Aorta (tissue), 5 donors: ENCODE results near the gene GLIPR2. TPM values are rescaled to one million over a fixed set of nuclear protein-coding genes. Genes with fewer than 3 reads are reported as not detected.
"Not testable (repeated sequence)": the region's sequence is repeated elsewhere in the genome, so short reads cannot be mapped to it uniquely, and the experiment has no call there.

Source experiments
- ATAC-seq: fragments of 200-7000 bp; cut with Tn5 transposase; one replicate; pipeline ENCODE4 v1.9.1; 2022; ENCODE audit warnings: moderate library complexity; ENCODE audit not compliant: low FRiP score
- DNase-seq, 2 donors: peaks; one replicate each; pipeline ENCODE4 v3.0.0-alpha.2; 2020
- H3K27ac ChIP-seq, 2 donors: one replicate each; pipeline ENCODE4 v1.5.1; 2013; ENCODE audit warnings: low read length in 2 of 2, mild to moderate bottlenecking in 2 of 2, moderate library complexity in 2 of 2, control low read depth in 1 of 2, inconsistent platforms in 1 of 2, low read depth in 1 of 2
- H3K27me3 ChIP-seq, 2 donors: one replicate each; pipeline ENCODE4 v1.6.1; 2013; ENCODE audit warnings: control low read depth in 1 of 2, low read length in 1 of 2, mild to moderate bottlenecking in 1 of 2, moderate library complexity in 1 of 2; ENCODE audit not compliant: insufficient read depth in 2 of 2, control insufficient read depth in 1 of 2
- H3K36me3 ChIP-seq, 2 donors: one replicate each; pipeline ENCODE4 v1.6.1; 2013; ENCODE audit warnings: control low read depth in 1 of 2, low read length in 1 of 2, mild to moderate bottlenecking in 1 of 2; ENCODE audit not compliant: insufficient read depth in 2 of 2, control insufficient read depth in 1 of 2
- H3K4me1 ChIP-seq, 2 donors: one replicate each; pipeline ENCODE4 v1.6.1; 2013; ENCODE audit warnings: low read length in 2 of 2, control low read depth in 1 of 2, mild to moderate bottlenecking in 1 of 2, moderate library complexity in 1 of 2; ENCODE audit not compliant: insufficient read depth in 2 of 2, control insufficient read depth in 1 of 2
- H3K4me3 ChIP-seq, 2 donors: one replicate each; pipeline ENCODE4 v1.5.1; 2013; ENCODE audit warnings: low read length in 2 of 2, control low read depth in 1 of 2, mild to moderate bottlenecking in 1 of 2
- H3K9me3 ChIP-seq: one replicate; pipeline ENCODE4 v1.6.1; 2013; ENCODE audit warnings: mild to moderate bottlenecking, low read length; ENCODE audit not compliant: control insufficient read depth
- WGBS, 2 donors: extraction: QIAGEN DNeasy Blood & Tissue Kit; methylation state at CpG; one replicate each; pipeline ENCODE4 v1.1.7; 2013; 5-methylcytosine and 5-hydroxymethylcytosine counted together
- intact Hi-C, 2 donors: fragments of 100-400 bp; cut with DNase I; formaldehyde crosslinking; loops; one replicate each; pipeline versions ENCODE4 v1.14.2 to v1.15.0; 2022
- long read RNA-seq, 2 donors: library from polyadenylated mRNA; unstranded; transcript quantifications; one replicate each; pipeline ENCODE4 v2.0.0, GENCODE V29; 2020 to 2021
- polyA plus RNA-seq, 2 donors: library from polyadenylated mRNA; stranded (reverse); fragments of 200-250 nt; gene quantifications; one replicate each; pipeline ENCODE4 v1.2.3, GENCODE V29; 2013
- total RNA-seq, 2 donors: library from RNA; stranded (reverse); fragmentation: NEBNext Ultra II Directional; extraction: Animal tissue kit (Norgen Biotek cat#: 25700); gene quantifications; one replicate each; pipeline ENCODE4 v1.2.1, GENCODE V29; 2021
- donor health status: healthy with polysubstance abuse.
- donor health status: Bipolar disorder and iron deficiency.
- donor health status: DM: no; HTN: no; CAD: no.
- donor health status: DM: no; HTN: no; CAD: no.
- donor health status: DM: yes; HTN: yes; CAD: no.

The GLIPR2 gene, protein sequence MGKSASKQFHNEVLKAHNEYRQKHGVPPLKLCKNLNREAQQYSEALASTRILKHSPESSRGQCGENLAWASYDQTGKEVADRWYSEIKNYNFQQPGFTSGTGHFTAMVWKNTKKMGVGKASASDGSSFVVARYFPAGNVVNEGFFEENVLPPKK
- total RNA-seq (10 to 100 TPM; 34.0 to 35.8 TPM), polyA plus RNA-seq (10 to 100 TPM; 26.9 to 56.5 TPM)
- long read RNA-seq, donor 1, transcript GLIPR2-202 (5 exons, 1,890 nt) = major isoform, 48 of 69 reads
- long read RNA-seq, donor 1, partial matches to known transcripts = 12 of 69 reads
- long read RNA-seq, donor 1, other reads (novel, unspliced or antisense) = 9 of 69 reads
- long read RNA-seq, donor 2, transcript GLIPR2-202 (5 exons, 1,890 nt) = major isoform, 11 of 30 reads
- long read RNA-seq, donor 2, partial matches to known transcripts = 5 of 30 reads
- long read RNA-seq, donor 2, other reads (novel, unspliced or antisense) = 14 of 30 reads

DNA sequence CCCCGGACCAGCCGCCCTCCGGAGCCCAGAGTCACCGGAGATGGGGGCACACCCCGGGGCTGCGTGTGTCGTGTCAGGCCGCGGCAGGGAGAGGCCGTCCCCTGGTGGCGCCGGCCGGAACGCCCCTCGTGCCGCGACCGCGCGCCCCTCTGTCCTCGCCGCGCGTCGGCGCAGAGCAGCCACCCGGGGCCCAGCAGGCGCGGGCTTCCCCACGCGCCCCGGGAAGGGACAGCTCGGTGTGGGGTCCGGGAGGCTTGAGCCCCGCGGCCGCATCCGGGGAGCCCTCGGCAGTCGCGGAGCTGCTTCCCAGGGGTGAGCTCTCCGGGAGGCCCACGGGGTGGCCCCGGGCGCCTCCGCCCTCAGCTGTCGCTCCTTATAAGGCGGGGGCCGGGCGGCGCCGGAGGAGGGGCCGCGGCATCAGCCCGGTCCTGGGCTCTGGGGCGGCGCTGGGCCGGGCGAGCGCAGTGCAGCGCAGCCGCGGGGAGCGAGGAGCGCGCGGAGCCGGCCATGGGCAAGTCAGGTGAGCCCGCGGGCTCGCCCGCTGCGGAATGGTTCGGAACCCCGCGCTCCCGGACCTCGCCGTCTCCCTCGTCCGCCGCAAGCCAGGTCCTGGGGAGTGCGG, at the start of gene GLIPR2:
TSS of gene GLIPR2 (plus strand) at position 462 of the 622 bp plus-strand sequence. CDS start at position 508, 46 bp downstream.
- Histone ChIP-seq H3K9me3 (no peaks in the 10 kb centered on the region), H3K4me1 (no peaks in the 10 kb centered on the region), H3K4me3 (peak within 1 kb of the TSS; percentile 67 to 84), H3K27ac (no peak within 1 kb of the TSS), H3K36me3 (no peaks in the 10 kb centered on the region), H3K27me3 (no peaks in the 10 kb centered on the region)
- intact Hi-C loops = loop anchor here in 1 of 2 donors (2.0 kb wide), 1 partner anchor 30 kb away; no protein-coding TSS in a partner anchor
- WGBS, 2 donors = 0% methylated on average over 43 to 83 of the region's 83 CpGs
- ATAC-seq (peak; percentile 95), DNase-seq (peak; percentile 89 to 93)

DNA sequence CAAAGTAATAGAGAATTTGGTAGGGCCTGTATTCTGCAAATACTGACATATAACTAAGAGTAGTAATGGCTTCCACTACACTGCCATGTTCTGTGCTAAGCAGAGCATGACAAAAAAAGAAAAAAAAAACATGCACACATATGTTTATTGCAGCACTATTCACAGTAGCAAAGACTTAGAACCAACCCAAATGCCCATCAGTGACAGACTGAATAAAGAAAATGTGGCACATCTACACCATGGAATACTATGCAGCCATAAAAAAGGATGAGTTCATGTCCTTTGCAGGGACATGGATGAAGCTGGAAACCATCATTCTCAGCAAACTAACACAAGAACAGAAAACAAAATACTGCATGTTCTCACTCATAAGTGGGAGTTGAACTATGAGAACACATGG, 49.5 kb upstream of the GLIPR2 start:
- DNase-seq, intact Hi-C loops, ATAC-seq, H3K4me1 ChIP-seq, H3K9me3 ChIP-seq, H3K4me3 ChIP-seq, H3K36me3 ChIP-seq, H3K27me3 ChIP-seq, H3K27ac ChIP-seq: not testable (repeated sequence)

DNA sequence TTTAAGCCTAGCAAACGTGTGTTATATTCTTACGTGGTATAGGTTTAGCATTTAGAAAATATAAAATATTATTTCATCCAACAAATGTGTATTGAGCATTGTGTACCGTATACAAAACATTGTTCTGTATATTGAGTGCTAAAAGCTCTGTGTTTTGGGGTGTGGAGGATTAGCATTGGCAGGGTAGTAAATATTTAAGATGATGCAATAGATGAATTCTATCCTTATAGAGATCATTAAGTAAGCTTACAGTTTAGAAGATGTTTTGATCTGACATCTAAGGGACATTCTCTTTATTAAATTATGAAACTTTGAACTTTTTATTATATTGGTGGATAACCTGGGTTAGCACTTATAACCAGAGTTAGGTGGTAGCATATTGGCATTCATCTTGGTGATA, 48.5 kb upstream of the GLIPR2 start:
- Histone ChIP-seq H3K4me1 (peaks cover 0 to 2% of the 10 kb centered on the region in 2 donors), H3K9me3 (no peaks in the 10 kb centered on the region), H3K4me3 (no peak overlapping the region), H3K27ac (no peak overlapping the region), H3K36me3 (peaks cover 2% of the 10 kb centered on the region in 2 donors), H3K27me3 (no peaks in the 10 kb centered on the region)
- 86 to 89% methylated on average over 3 of the region's 3 CpGs for WGBS, 2 donors
- ATAC-seq (no peak), DNase-seq (no peak)
- intact Hi-C loops = no loop called here

DNA sequence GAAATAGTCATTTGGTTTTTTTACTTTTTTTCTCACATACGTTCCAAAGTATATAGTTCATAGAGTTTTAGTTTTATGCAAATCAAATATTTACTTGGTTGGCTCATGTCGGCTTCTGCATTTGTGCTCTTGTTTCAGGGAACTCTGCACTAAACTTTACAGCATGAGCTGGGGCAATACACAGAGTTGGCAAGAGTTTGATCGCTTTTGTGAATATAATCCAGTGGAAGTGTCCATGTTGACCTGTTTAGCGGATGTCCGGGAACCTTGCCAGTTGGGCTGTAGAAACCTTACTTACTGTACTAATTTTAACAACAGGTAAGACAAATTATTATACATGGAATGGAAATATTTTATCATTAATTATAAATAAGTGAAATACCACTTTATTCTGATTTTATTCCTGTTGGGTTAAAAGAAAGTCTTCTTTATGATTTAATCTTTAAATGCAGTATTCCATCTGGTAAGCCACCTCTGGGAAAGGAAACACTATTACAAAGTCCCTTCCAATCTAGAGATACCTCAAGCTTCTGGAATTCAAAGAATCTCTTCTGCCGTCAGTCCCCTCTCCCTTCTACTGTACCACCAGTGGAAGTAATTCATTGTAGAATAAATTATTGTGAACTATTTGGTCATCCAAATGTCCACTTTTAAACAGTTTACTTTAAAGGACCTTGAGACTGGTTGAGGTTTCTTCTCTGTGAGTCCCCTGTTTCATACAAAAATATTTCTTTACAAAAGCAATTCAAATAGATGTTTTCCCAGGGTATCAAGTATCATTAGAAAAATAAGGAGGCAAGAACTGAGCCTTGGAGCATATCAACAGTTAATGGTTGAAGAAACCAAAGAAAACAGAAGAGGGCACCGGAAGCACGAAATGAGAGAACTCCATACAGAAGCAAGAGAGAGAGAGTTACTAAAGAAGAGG, 45.2 kb upstream of the GLIPR2 start:
- H3K4me3 ChIP-seq = no peak overlapping the region
- H3K36me3 ChIP-seq = peaks cover 0 to 2% of the 10 kb centered on the region in 2 donors
- no peak for DNase-seq
- no peak for ATAC-seq
- peaks cover 0 to 2% of the 10 kb centered on the region in 2 donors for H3K4me1 ChIP-seq
- no peaks in the 10 kb centered on the region for H3K27me3 ChIP-seq
- WGBS, 2 donors = 15% methylated on average over 8 of the region's 8 CpGs
- no peaks in the 10 kb centered on the region for H3K9me3 ChIP-seq
- no peak overlapping the region for H3K27ac ChIP-seq
- intact Hi-C loops = no loop called here

DNA sequence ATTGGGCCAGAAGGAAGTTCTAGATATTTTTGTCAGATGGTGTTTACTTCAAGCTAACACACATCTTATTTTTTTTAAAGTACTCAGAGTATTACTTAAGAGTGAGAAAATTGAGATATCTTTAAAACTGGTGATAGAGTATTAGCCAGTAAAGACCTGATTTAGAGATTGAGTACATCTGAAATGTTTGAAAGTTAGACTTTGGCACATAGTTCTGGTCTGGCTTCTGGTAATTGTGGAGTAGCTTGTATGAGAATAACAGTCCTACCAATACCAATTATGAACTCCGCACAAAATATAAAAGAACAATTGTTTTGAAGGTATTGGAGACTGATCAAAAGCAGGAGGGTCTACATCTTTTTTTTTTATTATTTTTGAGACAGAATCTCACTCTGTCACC, 44.5 kb upstream of the GLIPR2 start:
- Histone ChIP-seq H3K27me3 (no peaks in the 10 kb centered on the region), H3K36me3 (peaks cover 0 to 2% of the 10 kb centered on the region in 2 donors), H3K4me3 (no peak overlapping the region), H3K4me1 (peaks cover 0 to 2% of the 10 kb centered on the region in 2 donors), H3K27ac (no peak overlapping the region), H3K9me3 (no peaks in the 10 kb centered on the region)
- DNase-seq = no peak
- no peak for ATAC-seq
- 99 to 100% methylated on average over 1 of the region's 1 CpG for WGBS, 2 donors
- intact Hi-C loops = no loop called here

DNA sequence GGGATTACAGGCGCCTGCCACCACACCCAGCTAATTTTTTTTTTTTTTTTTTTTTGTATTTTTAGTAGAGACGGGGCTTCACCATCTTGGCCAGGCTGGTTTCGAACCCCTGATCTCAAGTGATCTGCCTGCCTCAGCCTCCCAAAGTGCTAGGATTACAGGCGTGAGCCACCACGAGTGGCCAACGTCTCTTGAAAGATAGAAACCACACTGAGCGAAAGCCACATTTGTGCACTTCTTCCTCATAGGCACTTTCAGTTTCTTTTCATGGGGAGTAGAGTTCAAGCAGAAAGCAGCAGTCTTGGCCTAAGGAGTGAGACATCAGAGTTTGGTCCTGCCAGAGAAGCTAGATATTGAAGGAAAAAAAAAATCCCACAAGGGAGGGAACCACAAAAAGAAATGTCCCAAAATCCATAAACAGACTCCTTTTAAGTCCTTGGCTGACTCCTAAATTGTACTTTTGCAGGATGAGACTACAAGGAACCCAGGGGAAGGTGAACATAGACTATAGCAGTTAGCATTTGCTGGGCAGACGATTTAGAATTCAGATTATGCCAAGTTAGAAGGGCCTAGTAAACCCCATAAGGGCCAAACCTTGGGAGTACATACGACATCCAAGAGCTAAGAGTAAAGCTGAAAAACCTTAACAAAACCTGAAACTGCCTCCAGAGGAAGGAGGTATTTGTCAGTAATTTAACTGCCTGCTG, 43.9 kb upstream of the GLIPR2 start:
- no peak for ATAC-seq
- WGBS, 2 donors = 94 to 96% methylated on average over 9 of the region's 9 CpGs
- Histone ChIP-seq H3K27me3 (no peaks in the 10 kb centered on the region), H3K9me3 (no peaks in the 10 kb centered on the region), H3K27ac (no peak overlapping the region), H3K4me1 (peaks cover 0 to 2% of the 10 kb centered on the region in 2 donors), H3K4me3 (no peak overlapping the region), H3K36me3 (peaks cover 0 to under 1% of the 10 kb centered on the region in 2 donors)
- intact Hi-C loops = no loop called here
- DNase-seq = no peak

DNA sequence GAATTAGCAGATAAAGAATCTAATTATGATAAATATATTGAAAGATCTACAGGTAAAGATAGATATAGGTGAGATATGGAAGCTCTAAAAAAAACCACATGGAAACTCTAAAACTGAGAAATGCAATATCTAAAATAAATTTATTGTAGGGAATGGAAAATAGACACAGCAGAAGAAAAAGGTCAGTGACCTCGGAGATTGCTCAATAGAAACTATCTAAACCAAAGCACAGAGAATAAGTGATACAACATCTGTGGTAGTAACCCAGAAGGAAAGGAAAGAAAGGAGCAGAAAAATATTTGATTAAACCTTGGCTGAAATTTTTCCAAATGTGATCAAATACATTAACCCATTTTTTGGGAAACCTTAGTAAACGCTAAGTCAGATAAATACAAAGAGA, 43.1 kb upstream of the GLIPR2 start:
- H3K36me3 ChIP-seq = no peaks in the 10 kb centered on the region
- 96% methylated on average over 2 of the region's 2 CpGs for WGBS, 2 donors
- H3K27ac ChIP-seq = no peak overlapping the region
- peaks cover 0 to 2% of the 10 kb centered on the region in 2 donors for H3K4me1 ChIP-seq
- no peak for DNase-seq
- H3K9me3 ChIP-seq = no peaks in the 10 kb centered on the region
- H3K27me3 ChIP-seq = no peaks in the 10 kb centered on the region
- intact Hi-C loops = no loop called here
- H3K4me3 ChIP-seq = no peak overlapping the region
- no peak for ATAC-seq

DNA sequence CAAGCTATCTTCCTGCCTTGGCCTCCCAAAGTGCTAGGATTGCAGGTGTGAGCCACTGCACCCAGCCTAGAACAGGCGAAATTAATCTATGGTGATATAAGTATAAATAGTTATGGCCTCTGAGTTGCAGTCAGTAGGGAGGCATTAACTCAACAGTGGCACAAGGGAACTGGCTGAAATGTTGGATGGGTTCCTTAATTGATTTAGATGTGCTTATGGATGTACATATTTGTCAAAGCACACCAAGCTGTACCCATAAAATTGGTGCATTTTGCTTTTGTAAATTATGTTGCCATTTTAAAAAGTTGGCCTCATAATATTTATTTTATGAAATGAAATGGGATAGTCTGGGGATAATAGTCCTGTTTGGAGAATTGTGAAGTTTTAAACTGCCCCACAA, 36.8 kb upstream of the GLIPR2 start:
- 83 to 97% methylated on average over 1 of the region's 1 CpG for WGBS, 2 donors
- intact Hi-C loops = loop anchor here in 1 of 2 donors (10.0 kb wide), 1 partner anchor 225 kb away; no protein-coding TSS in a partner anchor

More for the DNA sequence above, 36.8 kb upstream of the GLIPR2 start:
- H3K27me3 ChIP-seq = no peaks in the 10 kb centered on the region
- no peaks in the 10 kb centered on the region for H3K36me3 ChIP-seq
- no peak overlapping the region for H3K27ac ChIP-seq
- no peak overlapping the region for H3K4me3 ChIP-seq
- H3K9me3 ChIP-seq = no peaks in the 10 kb centered on the region
- DNase-seq = no peak
- no peak for ATAC-seq
- no peaks in the 10 kb centered on the region for H3K4me1 ChIP-seq
